K562 (cell line): ENCODE measurements around the gene AIM2. TPM values are rescaled to one million over a fixed set of nuclear protein-coding genes. Genes with fewer than 3 reads are reported as not detected.

ENCODE experiments used
- AFF1 ChIP-seq, 2 experiments: fragments of 450-650 bp; IDR thresholded peaks; 2 replicates each; pipeline ENCODE4 v1.6.1; 2018; ENCODE audit warnings: mild to moderate bottlenecking in 2 of 2, low read depth in 1 of 2; ENCODE audit not compliant: partially characterized antibody in 2 of 2
- ARID1B ChIP-seq: fragments of 450-650 bp; IDR thresholded peaks from 2 replicates; pipeline ENCODE4 v1.6.1; 2016; ENCODE audit warnings: antibody characterized with exemption, mild to moderate bottlenecking, inconsistent platforms
- ARNT ChIP-seq, 2 experiments: fragments of 450-650 bp; IDR thresholded peaks; 2 replicates each; pipeline ENCODE4 v1.6.1; 2016; ENCODE audit warnings: mild to moderate bottlenecking in 1 of 2
- CEBPG ChIP-seq, 3 experiments: fragments of 200-800 bp in 1 of 3; sonication (Bioruptor generic) in 1 of 3; sonication (generic) in 1 of 3; formaldehyde crosslinking in 1 of 3; IDR thresholded peaks in 2 of 3; conservative IDR thresholded peaks in 1 of 3; 2 replicates each; pipeline versions ENCODE4 v1.6.1 to v1.8.0; 2016 to 2022; ENCODE audit warnings: missing compliant biosample characterization in 2 of 3, missing genetic modification characterization in 2 of 3, mild to moderate bottlenecking in 1 of 3, missing genetic modification reagents in 1 of 3
- HDAC1 ChIP-seq, 2 experiments: fragments of 450-650 bp; IDR thresholded peaks; 2 replicates each; pipeline ENCODE4 v1.6.1; 2016 to 2017; ENCODE audit warnings: inconsistent platforms in 1 of 2, mild to moderate bottlenecking in 1 of 2, moderate library complexity in 1 of 2
- HMBOX1 ChIP-seq: sonication (generic); IDR thresholded peaks from 2 replicates; pipeline ENCODE4 v1.6.1; 2016
- LEF1 ChIP-seq: fragments of 450-650 bp; IDR thresholded peaks from 2 replicates; pipeline ENCODE4 v1.6.1; 2016; ENCODE audit warnings: mild to moderate bottlenecking
- PBX2 ChIP-seq, 2 experiments: IDR thresholded peaks in 1 of 2; conservative IDR thresholded peaks in 1 of 2; 2 replicates each; pipeline ENCODE4 v1.6.1; 2016; ENCODE audit warnings: low read depth in 2 of 2, mild to moderate bottlenecking in 1 of 2, missing compliant biosample characterization in 1 of 2, missing genetic modification characterization in 1 of 2, moderate library complexity in 1 of 2
- RBBP5 ChIP-seq: fragments of 200-600 bp; sonication (generic); IDR thresholded peaks from 2 replicates; pipeline ENCODE4 v1.6.1; 2012; ENCODE audit warnings: borderline replicate concordance, mild to moderate bottlenecking, low read length, control low read depth, inconsistent platforms; ENCODE audit not compliant: insufficient read depth, poor library complexity, severe bottlenecking
- RBFOX2 ChIP-seq: fragments of 200-400 bp; formaldehyde crosslinking; IDR thresholded peaks from 2 replicates; pipeline ENCODE4 v1.6.1; 2017; ENCODE audit warnings: low read depth, mild to moderate bottlenecking, low read length, moderate library complexity
- RCOR1 ChIP-seq, 2 experiments: IDR thresholded peaks; 2 replicates each; pipeline ENCODE4 v1.6.1; 2012; ENCODE audit warnings: low read depth in 2 of 2, low read length in 2 of 2, borderline replicate concordance in 1 of 2, improper control_type of control experiment in 1 of 2
- SMARCE1 ChIP-seq: fragments of 450-650 bp; IDR thresholded peaks from 2 replicates; pipeline ENCODE4 v1.7.1; 2016; ENCODE audit warnings: mild to moderate bottlenecking
- ZBTB9 ChIP-seq: fragments of 450-650 bp; formaldehyde crosslinking; IDR thresholded peaks from 2 replicates; pipeline ENCODE4 v1.4.0; 2020; ENCODE audit warnings: mild to moderate bottlenecking, moderate library complexity
- polyA plus RNA-seq, 8 experiments: library from polyadenylated mRNA; depleted of rRNA in 4 of 8; stranded (reverse) in 5 of 8; unstranded in 3 of 8; fragments of >200 nt; fragmentation: Nextera tagmentation in 2 of 8; fragmentation: Illumina TruSeq in 1 of 8; extraction: Ambion mirVana in 2 of 8; extraction: Trizol in 1 of 8; gene quantifications; 2 replicates each; pipeline versions ENCODE4 v1.2.1 to v1.2.3, GENCODE V29; 2011 to 2014; ENCODE audit warnings: inconsistent platforms in 1 of 8, missing spikeins in 1 of 8
- total RNA-seq, 7 experiments: library from RNA; depleted of rRNA in 6 of 7; stranded (reverse); fragments of >200 nt in 6 of 7; fragmentation: Illumina TruSeq in 2 of 7; extraction: Trizol in 2 of 7; gene quantifications; 2 replicates each; pipeline versions ENCODE4 v1.2.1 to v1.2.3, GENCODE V29; 2011 to 2021; ENCODE audit warnings: low replicate concordance in 1 of 7

AIM2 gene
- total and polyA plus RNA-seq, 9 of the 15 experiments (the other 6 are each of a cell fraction or from before 2014, with no cell fraction given): 0.10 to 0.95 (median 0.22) TPM

GRCh38 chr1:159076438-159077119 is at the start of gene AIM2 (continued):
- peak in 1 of 2 experiments; percentile 39 for TF ChIP-seq AFF1 (IDR thresholded peaks at IDR 0.05; ENCODE audit: low read depth in 1 of 2, partially characterized antibody in 2 of 2)
- peak; percentile 45 to 96; a peak in 3 of 4 replicates for TF ChIP-seq RCOR1 (IDR thresholded peaks at IDR 0.05; ENCODE audit: borderline replicate concordance in 1 of 2, low read depth in 2 of 2, low read length in 2 of 2)
- peak in 1 of 2 experiments; percentile 89; a peak in 2 of 4 replicates for TF ChIP-seq HDAC1 (IDR thresholded peaks at IDR 0.05)
- TF ChIP-seq RBFOX2: peak; percentile 61; the same call in 1 of the 2 replicates
- TF ChIP-seq ARID1B: peak; percentile 82
- no peak for TF ChIP-seq PBX2 (CRISPR knock-in tag; IDR thresholded peaks at IDR 0.05; ENCODE audit: low read depth)
- TF ChIP-seq PBX2 (tag; conservative IDR thresholded peaks at IDR 0.05; ENCODE audit: low read depth): peak; percentile 60; the same call in 1 of the 2 replicates
- no peak; the same call in 1 of the 2 replicates for TF ChIP-seq ZBTB9 (CRISPR knock-in tag)
- TF ChIP-seq ARNT (IDR thresholded peaks at IDR 0.05): peak in 1 of 2 experiments; percentile 73; a peak in 1 of 4 replicates
- peak; percentile 69 for TF ChIP-seq HMBOX1
- TF ChIP-seq SMARCE1: peak; percentile 71
- peak; percentile 74; the same call in 1 of the 2 replicates for TF ChIP-seq LEF1
- TF ChIP-seq RBBP5: no peak
- TF ChIP-seq CEBPG (CRISPR knock-in tag; IDR thresholded peaks at IDR 0.05): no peak
- peak in 1 of 2 experiments; percentile 56; a peak in 1 of 4 replicates for TF ChIP-seq CEBPG (tag; conservative IDR thresholded peaks at IDR 0.05 in 1 of 2, IDR thresholded peaks at IDR 0.05 in 1 of 2)
